B cell (primary cell): Measurements from ENCODE around the gene NBEAL2. TPM values are rescaled to one million over a fixed set of nuclear protein-coding genes. Genes with fewer than 3 reads are reported as not detected.

Experiments used
- ATAC-seq: fragments of 200-7000 bp; cut with Tn5 transposase; one replicate; pipeline ENCODE4 v1.10.0; 2021; ENCODE audit warnings: low read depth, mild to moderate bottlenecking, moderate number of reproducible peaks, moderate library complexity
- CTCF ChIA-PET: fragments of 350-600 bp; sonication (Branson Sonifier 250); formaldehyde crosslinking; loops from one replicate; lab custom pipeline; 2021; ENCODE audit warnings: antibody characterized with exemption, inconsistent platforms; lab: Charles Lee
- POLR2A ChIA-PET: fragments of 350-600 bp; sonication (Branson Sonifier 250); formaldehyde crosslinking; loops from one replicate; lab custom pipeline; 2021; ENCODE audit warnings: antibody characterized with exemption; lab: Charles Lee
- DNase-seq: peaks from one replicate; pipeline ENCODE4 v3.0.0; 2013
- H2AFZ ChIP-seq: 2 replicates; pipeline ENCODE4 v1.6.1; 2012; ENCODE audit warnings: mild to moderate bottlenecking, low read depth, low read length; ENCODE audit not compliant: insufficient read depth, poor library complexity, severe bottlenecking
- H3K27ac ChIP-seq, 2 donors: 1 replicate in 1 of 2; 2 replicates in 1 of 2; pipeline ENCODE4 v1.5.1; 2012 to 2013; ENCODE audit warnings: low read length in 2 of 2, mild to moderate bottlenecking in 2 of 2, moderate library complexity in 1 of 2
- H3K27me3 ChIP-seq, 4 experiments: fragments of 200-600 bp in 1 of 4; sonication (generic) in 1 of 4; replicated peaks in 1 of 4; 1 replicate in 2 of 4; 2 replicates in 2 of 4; pipeline versions ENCODE4 v1.6.1 to v1.7.0; 2013 to 2016; ENCODE audit warnings: low read length in 3 of 4, mild to moderate bottlenecking in 2 of 4, mixed read lengths in 1 of 4, moderate library complexity in 1 of 4; ENCODE audit not compliant: insufficient read depth in 4 of 4, control insufficient read depth in 3 of 4; ENCODE audit errors: control extremely low read depth in 1 of 4
- H3K36me3 ChIP-seq, 2 experiments: replicated peaks in 1 of 2; 1 replicate in 1 of 2; 2 replicates in 1 of 2; pipeline versions ENCODE4 v1.6.1 to v1.7.1; 2013; ENCODE audit warnings: low read length in 1 of 2; ENCODE audit not compliant: insufficient read depth in 2 of 2, control insufficient read depth in 1 of 2; ENCODE audit errors: control extremely low read depth in 1 of 2, extremely low read depth in 1 of 2
- H3K4me1 ChIP-seq, 2 donors: fragments of 200-600 bp in 1 of 2; sonication (generic) in 1 of 2; 1 replicate in 1 of 2; 2 replicates in 1 of 2; pipeline versions ENCODE4 v1.5.1 to v1.6.1; 2013 to 2017; ENCODE audit warnings: low read length in 2 of 2; ENCODE audit not compliant: control insufficient read depth in 2 of 2, insufficient read depth in 2 of 2
- H3K4me2 ChIP-seq: replicated peaks from 2 replicates; pipeline ENCODE3; 2012; ENCODE audit warnings: mild to moderate bottlenecking, low read depth, low read length; ENCODE audit not compliant: poor library complexity, severe bottlenecking
- H3K4me3 ChIP-seq, 5 experiments: fragments of 200-600 bp in 1 of 5; sonication (generic) in 1 of 5; 1 replicate in 3 of 5; 2 replicates in 2 of 5; pipeline versions ENCODE4 v1.5.1 to v1.7.0; 2011 to 2016; ENCODE audit warnings: low read length in 4 of 5, mild to moderate bottlenecking in 4 of 5, low read depth in 2 of 5, control low read depth in 1 of 5, moderate library complexity in 1 of 5; ENCODE audit not compliant: insufficient read depth in 1 of 5; ENCODE audit errors: control extremely low read depth in 1 of 5, extremely low read depth in 1 of 5
- H3K79me2 ChIP-seq: fragments of 200-600 bp; sonication (generic); one replicate; pipeline ENCODE4 v1.6.0; 2016; ENCODE audit warnings: low read length; ENCODE audit not compliant: control insufficient read depth, insufficient read depth
- H3K9ac ChIP-seq: fragments of 200-600 bp; sonication (generic); 2 replicates; pipeline ENCODE4 v1.6.1; 2017; ENCODE audit warnings: mild to moderate bottlenecking, low read length, moderate library complexity
- H3K9me3 ChIP-seq, 3 donors: one replicate each; pipeline versions ENCODE4 v1.6.1 to v1.7.1; 2013; ENCODE audit warnings: low read length in 2 of 3; ENCODE audit not compliant: control insufficient read depth in 2 of 3, insufficient read depth in 1 of 3; ENCODE audit errors: control extremely low read depth in 1 of 3
- H4K20me1 ChIP-seq: 2 replicates; pipeline ENCODE4 v1.6.0; 2012; ENCODE audit warnings: mild to moderate bottlenecking, low read length; ENCODE audit not compliant: insufficient read depth, control insufficient read depth, poor library complexity, severe bottlenecking
- H3K27ac Mint-ChIP-seq: one replicate; pipeline ENCODE4 v1.8.0; 2021; ENCODE audit warnings: mixed read lengths
- H3K27me3 Mint-ChIP-seq: one replicate; pipeline ENCODE4 v1.8.0; 2021; ENCODE audit warnings: mixed read lengths
- H3K4me1 Mint-ChIP-seq: one replicate; pipeline ENCODE4 v1.8.0; 2021; ENCODE audit warnings: mixed read lengths
- H3K4me3 Mint-ChIP-seq: one replicate; pipeline ENCODE4 v1.8.0; 2021; ENCODE audit warnings: mixed read lengths
- H3K9me3 Mint-ChIP-seq: one replicate; pipeline ENCODE4 v1.8.0; 2022; ENCODE audit warnings: mixed read lengths; ENCODE audit not compliant: insufficient read depth
- EZH2 ChIP-seq: IDR thresholded peaks from 2 replicates; pipeline ENCODE4 v1.6.1; 2012; ENCODE audit warnings: borderline replicate concordance, low read depth, mild to moderate bottlenecking, moderate library complexity, low read length; ENCODE audit not compliant: insufficient read depth, poor library complexity, severe bottlenecking
- WGBS: methylation state at CpG from one replicate; pipeline ENCODE4 v1.1.5; 2013; ENCODE audit warnings: missing lambda C conversion rate; ENCODE audit not compliant: insufficient coverage; 5-methylcytosine and 5-hydroxymethylcytosine counted together
- intact Hi-C: fragments of 100-400 bp; cut with micrococcal nuclease; formaldehyde crosslinking; loops from one replicate; pipeline ENCODE4 v1.10.0; 2022
- polyA plus RNA-seq: library from polyadenylated mRNA; depleted of rRNA; stranded (reverse); fragments of >200 nt; gene quantifications from 2 replicates; pipeline ENCODE4 v1.2.3, GENCODE V29; 2012
- total RNA-seq, 2 donors: library from RNA; stranded (reverse); fragments of 120-200 nt in 1 of 2; gene quantifications; 1 replicate in 1 of 2; 2 replicates in 1 of 2; pipeline versions ENCODE4 v1.2.3 to v1.2.4, GENCODE V29; 2013 to 2022
- TF ChIP-seq, protein P1 (sequence below): fragments of 200-600 bp; IDR thresholded peaks from one replicate; pipeline ENCODE4 v1.8.0; 2022; ENCODE audit warnings: antibody characterized with exemption, mild to moderate bottlenecking

Gene NBEAL2
- total and polyA plus RNA-seq, 2 donors (not counting 1 experiment from before 2014, with no cell fraction given) = 63.8 to 155 TPM

DNA sequence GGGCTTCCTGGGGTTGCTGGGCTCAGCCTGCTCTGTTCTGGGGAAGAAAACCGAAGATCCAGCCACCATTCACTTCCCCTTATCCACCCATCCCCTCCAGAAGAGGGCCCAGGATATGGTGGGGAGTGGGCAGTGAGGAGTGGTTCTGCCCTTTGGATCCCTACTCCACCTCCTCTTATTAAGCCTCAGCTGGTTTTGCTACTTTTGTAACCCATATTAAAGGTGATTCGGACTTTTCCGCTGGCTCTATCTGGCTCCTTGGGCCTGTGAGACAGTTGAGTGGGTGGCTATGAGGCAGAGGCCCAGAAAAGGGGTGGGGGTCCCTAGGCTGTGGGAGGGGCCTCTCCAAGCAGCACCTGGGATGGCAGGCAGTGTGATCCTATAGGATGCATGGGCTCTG lies 33.8 kb downstream of the NBEAL2 start:
- Histone ChIP-seq H3K4me1 (peaks cover 23 to 40% of the 10 kb centered on the region in 2 donors), H3K79me2 (no peaks in the 10 kb centered on the region), H2AFZ (no peak overlapping the region), H3K4me3 (no peak overlapping the region), H3K27ac (no peak overlapping the region), H3K4me2 (no peak overlapping the region), H4K20me1 (peaks cover 17% of the 10 kb centered on the region), H3K27me3 (no peaks in the 10 kb centered on the region), H3K36me3 (peaks cover 0 to 38% of the 10 kb centered on the region in 2 experiments), H3K9me3 (no peaks in the 10 kb centered on the region), H3K9ac (no peak overlapping the region)
- Mint-ChIP-seq H3K27me3 (no peaks in the 10 kb centered on the region), H3K4me1 (peaks cover 33% of the 10 kb centered on the region), H3K9me3 (no peaks in the 10 kb centered on the region), H3K4me3 (no peak overlapping the region), H3K27ac (no peak overlapping the region)
- ATAC-seq (no peak), DNase-seq (no peak)
- CTCF ChIA-PET = interaction anchor here (1.3 kb wide), 1 partner anchor 8 kb away, joined by 3 read pairs; no protein-coding TSS in a partner anchor
- POLR2A ChIA-PET = no interaction called here
- 100% methylated on average over 2 of the region's 3 CpGs for WGBS
- intact Hi-C loops = no loop called here
- TF ChIP-seq, protein P1, sequence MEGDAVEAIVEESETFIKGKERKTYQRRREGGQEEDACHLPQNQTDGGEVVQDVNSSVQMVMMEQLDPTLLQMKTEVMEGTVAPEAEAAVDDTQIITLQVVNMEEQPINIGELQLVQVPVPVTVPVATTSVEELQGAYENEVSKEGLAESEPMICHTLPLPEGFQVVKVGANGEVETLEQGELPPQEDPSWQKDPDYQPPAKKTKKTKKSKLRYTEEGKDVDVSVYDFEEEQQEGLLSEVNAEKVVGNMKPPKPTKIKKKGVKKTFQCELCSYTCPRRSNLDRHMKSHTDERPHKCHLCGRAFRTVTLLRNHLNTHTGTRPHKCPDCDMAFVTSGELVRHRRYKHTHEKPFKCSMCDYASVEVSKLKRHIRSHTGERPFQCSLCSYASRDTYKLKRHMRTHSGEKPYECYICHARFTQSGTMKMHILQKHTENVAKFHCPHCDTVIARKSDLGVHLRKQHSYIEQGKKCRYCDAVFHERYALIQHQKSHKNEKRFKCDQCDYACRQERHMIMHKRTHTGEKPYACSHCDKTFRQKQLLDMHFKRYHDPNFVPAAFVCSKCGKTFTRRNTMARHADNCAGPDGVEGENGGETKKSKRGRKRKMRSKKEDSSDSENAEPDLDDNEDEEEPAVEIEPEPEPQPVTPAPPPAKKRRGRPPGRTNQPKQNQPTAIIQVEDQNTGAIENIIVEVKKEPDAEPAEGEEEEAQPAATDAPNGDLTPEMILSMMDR = no peak
- no peak for TF ChIP-seq EZH2

DNA sequence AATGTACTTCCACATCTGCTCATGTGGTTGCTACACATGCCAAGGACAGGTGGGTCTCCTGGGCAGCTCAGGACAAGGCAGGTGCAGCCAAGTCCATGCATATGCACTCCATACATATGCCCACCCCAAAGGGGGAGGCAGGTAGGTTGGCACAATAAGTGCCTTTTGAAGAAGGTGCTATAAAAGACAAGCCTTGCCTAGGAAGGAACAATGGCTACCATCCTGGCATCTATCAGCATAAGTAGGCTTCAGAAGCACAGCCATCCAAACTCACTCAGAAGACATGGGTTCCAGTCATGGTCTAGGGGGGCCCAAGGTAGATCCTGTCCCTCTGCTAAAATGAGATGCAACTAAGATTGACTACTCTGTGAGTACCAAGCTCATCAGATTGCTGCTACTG lies 34.6 kb downstream of the NBEAL2 start:
- DNase-seq (no peak), ATAC-seq (no peak)
- Histone ChIP-seq H3K9me3 (no peaks in the 10 kb centered on the region), H3K79me2 (no peaks in the 10 kb centered on the region), H3K27ac (no peak overlapping the region), H3K9ac (no peak overlapping the region), H3K36me3 (peaks cover 0 to 45% of the 10 kb centered on the region in 2 experiments), H3K4me3 (no peak overlapping the region), H2AFZ (no peak overlapping the region), H3K27me3 (no peaks in the 10 kb centered on the region), H4K20me1 (peaks cover 19% of the 10 kb centered on the region), H3K4me2 (no peak overlapping the region), H3K4me1 (peaks cover 23 to 33% of the 10 kb centered on the region in 2 donors)
- CTCF ChIA-PET = no interaction called here
- POLR2A ChIA-PET = no interaction called here
- no peaks in the 10 kb centered on the region for H3K27me3 Mint-ChIP-seq
- TF ChIP-seq, protein P1 = no peak
- TF ChIP-seq EZH2 = no peak
- H3K4me1 Mint-ChIP-seq = peaks cover 38% of the 10 kb centered on the region
- intact Hi-C loops = no loop called here
- H3K4me3 Mint-ChIP-seq = no peak overlapping the region
- no peaks in the 10 kb centered on the region for H3K9me3 Mint-ChIP-seq
- no peak overlapping the region for H3K27ac Mint-ChIP-seq
